GM10266 (cell line): Measurements from ENCODE around the gene SPAG17.

Experiments
- DNase-seq: peaks from one replicate; pipeline ENCODE4 v3.0.0; 2012; ENCODE audit errors: extremely low spot score
- CTCF ChIP-seq: IDR thresholded peaks from 2 replicates; pipeline ENCODE4 v1.5.1; 2012; ENCODE audit warnings: mild to moderate bottlenecking, low read depth; ENCODE audit not compliant: control insufficient read depth, insufficient read depth; ENCODE audit errors: missing control alignments

Gene SPAG17

DNA sequence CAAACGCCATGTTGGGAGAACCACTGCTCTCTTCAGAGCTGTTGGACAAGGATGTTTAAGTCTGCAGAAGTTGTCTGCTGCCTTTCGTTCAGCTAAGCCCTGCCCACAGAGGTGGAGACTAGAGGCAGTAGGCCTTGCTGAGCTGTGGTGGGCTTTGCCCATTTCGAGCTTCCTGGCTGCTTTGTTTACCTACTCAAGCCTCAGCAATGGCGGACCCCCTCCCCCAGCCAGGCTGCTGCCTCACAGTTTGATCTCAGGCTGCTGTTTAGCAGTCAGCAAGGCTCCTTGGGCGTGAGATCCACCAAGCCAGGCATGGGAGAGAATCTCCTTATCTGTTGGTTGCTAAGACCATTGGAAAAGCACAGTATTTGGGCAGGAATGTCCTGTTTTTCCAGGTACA lies 180.7 kb downstream of the SPAG17 start:
- no peak for TF ChIP-seq CTCF
- DNase-seq, result no peak

GRCh38 chr1:117985973-117986372 lies 199.1 kb downstream of the SPAG17 start:
- no peak for TF ChIP-seq CTCF
- DNase-seq, result no peak

DNA sequence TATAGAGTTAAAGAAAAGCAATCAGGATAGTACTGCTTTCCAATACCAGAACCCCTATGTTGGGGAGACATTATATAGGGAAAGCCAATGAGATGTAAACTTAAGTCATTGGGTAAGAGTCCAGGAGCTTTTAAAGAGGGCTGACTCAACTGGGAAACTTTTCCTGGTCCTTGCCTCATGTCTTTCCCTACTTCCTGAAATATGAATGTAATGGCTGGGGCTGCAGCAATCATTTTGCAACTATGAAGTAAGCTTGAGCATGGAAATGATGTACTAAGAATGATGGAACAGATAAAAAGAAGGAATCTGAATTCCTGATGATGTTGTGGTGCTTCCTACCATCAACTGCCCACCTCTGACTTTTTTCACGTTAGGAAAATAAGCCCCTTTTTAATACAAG lies 199.8 kb downstream of the SPAG17 start:
- TF ChIP-seq CTCF, result no peak
- DNase-seq, result no peak

GRCh38 chr1:117981455-117982192 lies 203.4 kb downstream of the SPAG17 start:
- TF ChIP-seq CTCF, result no peak
- no peak for DNase-seq

GRCh38 chr1:117976381-117976780 lies 208.6 kb downstream of the SPAG17 start:
- TF ChIP-seq CTCF, result no peak
- DNase-seq, result no peak

DNA sequence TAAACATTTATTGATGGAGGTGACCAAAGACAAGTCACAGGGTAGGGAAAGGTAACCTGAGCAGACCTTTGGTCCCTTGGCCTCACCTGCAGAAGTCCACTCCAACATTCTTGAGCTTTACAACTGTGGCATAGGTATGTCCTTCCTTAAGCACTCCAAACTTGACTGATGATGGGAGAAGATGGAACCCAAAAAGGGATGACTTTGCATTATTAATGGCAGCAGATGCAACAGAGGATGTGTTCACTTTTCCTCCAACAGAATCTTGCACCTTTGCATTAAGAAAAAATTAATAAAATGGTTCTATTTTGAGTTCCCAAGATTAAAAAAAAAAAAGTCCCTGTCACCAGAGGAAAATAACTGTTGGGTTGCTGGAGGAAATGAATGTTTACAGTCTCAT lies 213.3 kb downstream of the SPAG17 start:
- no peak for TF ChIP-seq CTCF
- no peak for DNase-seq

GRCh38 chr1:117970252-117970651 lies 214.8 kb downstream of the SPAG17 start:
- TF ChIP-seq CTCF, result no peak

More at GRCh38 chr1:117970252-117970651, 214.8 kb downstream of the SPAG17 start:
- DNase-seq, result no peak
